Brain microvascular endothelial cell (primary cell): ENCODE data around the gene SHISAL1.

Source experiments
- DNase-seq: peaks from one replicate; pipeline ENCODE4 v3.0.0-alpha.2; 2020
- H3K27ac ChIP-seq: fragments of 250-450 bp; sonication (Bioruptor Pico); 2 replicates; pipeline ENCODE4 v1.5.1; 2020; ENCODE audit warnings: mild to moderate bottlenecking, moderate library complexity
- H3K27me3 ChIP-seq: fragments of 250-450 bp; sonication (Bioruptor Pico); replicated peaks from 2 replicates; pipeline ENCODE4 v1.5.1; 2020; ENCODE audit warnings: mild to moderate bottlenecking
- H3K36me3 ChIP-seq: fragments of 250-450 bp; sonication (Bioruptor Pico); replicated peaks from 2 replicates; pipeline ENCODE4 v1.5.1; 2020; ENCODE audit warnings: mild to moderate bottlenecking
- H3K4me3 ChIP-seq: 2 replicates; pipeline ENCODE4 v1.5.1; 2011; ENCODE audit warnings: low read depth, mild to moderate bottlenecking, control low read depth, low read length, moderate library complexity
- in situ Hi-C: cut with HindIII; loops from 2 replicates; pipeline ENCODE4 v1.10.0; 2017; ENCODE audit warnings: low sequenced_read_pairs, low pct_ligation_motif_present
- TF ChIP-seq, protein P1 (sequence below): IDR thresholded peaks from 2 replicates; pipeline ENCODE4 v1.5.1; 2011; ENCODE audit warnings: low read depth, mild to moderate bottlenecking, moderate library complexity, low read length, control low read depth, inconsistent platforms; ENCODE audit errors: missing control alignments

SHISAL1 gene

GRCh38 chr22:44205516-44206329 lies 107.0 kb downstream of the SHISAL1 start:
- no peak overlapping the region for H3K27ac ChIP-seq
- TF ChIP-seq, protein P1, sequence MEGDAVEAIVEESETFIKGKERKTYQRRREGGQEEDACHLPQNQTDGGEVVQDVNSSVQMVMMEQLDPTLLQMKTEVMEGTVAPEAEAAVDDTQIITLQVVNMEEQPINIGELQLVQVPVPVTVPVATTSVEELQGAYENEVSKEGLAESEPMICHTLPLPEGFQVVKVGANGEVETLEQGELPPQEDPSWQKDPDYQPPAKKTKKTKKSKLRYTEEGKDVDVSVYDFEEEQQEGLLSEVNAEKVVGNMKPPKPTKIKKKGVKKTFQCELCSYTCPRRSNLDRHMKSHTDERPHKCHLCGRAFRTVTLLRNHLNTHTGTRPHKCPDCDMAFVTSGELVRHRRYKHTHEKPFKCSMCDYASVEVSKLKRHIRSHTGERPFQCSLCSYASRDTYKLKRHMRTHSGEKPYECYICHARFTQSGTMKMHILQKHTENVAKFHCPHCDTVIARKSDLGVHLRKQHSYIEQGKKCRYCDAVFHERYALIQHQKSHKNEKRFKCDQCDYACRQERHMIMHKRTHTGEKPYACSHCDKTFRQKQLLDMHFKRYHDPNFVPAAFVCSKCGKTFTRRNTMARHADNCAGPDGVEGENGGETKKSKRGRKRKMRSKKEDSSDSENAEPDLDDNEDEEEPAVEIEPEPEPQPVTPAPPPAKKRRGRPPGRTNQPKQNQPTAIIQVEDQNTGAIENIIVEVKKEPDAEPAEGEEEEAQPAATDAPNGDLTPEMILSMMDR: no peak
- no peak for DNase-seq
- H3K4me3 ChIP-seq: no peak overlapping the region
- in situ Hi-C loops: no loop called here
- H3K36me3 ChIP-seq: no peaks in the 10 kb centered on the region
- no peaks in the 10 kb centered on the region for H3K27me3 ChIP-seq

DNA sequence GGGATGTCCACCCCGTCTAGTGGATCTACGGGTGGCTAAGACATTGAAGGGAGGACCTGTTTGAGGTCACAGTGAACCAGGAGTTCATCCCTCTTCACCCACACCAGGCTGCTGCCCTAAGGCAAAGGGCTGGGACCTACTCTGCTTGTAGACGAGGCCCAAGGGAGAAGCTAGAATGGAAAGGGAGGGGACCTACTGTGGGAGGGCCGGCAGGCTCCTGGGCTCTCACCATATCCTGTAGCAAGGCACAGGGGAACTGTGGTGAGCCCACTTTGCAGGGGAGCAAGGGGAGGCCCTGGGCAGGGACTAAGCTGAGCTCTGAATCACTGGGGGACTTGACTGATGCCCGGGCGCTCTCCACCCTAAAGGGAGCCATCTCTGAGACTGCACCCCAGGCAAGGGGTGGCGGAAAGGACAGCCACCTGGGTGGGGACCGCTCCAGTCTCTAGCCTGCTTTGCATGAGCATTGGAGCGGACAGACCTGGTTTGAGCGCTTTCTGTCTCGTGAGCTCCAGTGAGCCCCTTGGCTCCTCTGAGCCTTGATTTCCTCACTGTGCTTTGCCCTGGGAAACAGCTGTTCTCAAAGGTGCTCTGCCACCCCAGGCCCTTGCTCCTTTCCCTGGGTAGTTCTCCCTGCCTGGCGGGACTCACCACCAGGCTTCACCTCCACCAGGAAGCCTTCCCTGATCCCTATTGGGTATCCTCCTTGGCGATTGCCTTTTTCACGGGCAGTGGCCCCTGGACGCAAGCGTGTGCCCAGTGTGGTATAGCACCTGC lies 107.8 kb downstream of the SHISAL1 start:
- in situ Hi-C loops: no loop called here
- Histone ChIP-seq H3K27ac (no peak overlapping the region), H3K27me3 (no peaks in the 10 kb centered on the region), H3K4me3 (no peak overlapping the region), H3K36me3 (no peaks in the 10 kb centered on the region)
- TF ChIP-seq, protein P1: no peak
- DNase-seq: no peak

DNA sequence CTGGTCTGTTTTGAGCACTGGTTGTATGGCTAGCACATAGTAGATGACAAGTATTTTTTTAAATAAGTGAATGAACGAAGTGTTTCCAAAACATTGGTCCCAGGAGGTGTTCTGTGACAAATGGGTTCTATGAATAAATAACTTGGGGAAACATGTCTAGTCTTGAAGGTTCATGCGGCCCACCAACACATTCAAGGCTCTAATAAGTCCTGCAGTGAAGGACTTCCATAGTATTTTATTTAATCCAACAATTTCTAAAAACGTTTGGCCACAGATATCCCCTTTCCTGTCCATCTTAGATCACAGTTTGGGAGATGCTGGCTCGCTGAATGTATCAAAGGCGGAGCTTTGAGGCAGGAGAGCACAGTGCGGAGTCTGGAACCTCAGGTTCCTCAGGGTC lies 109.5 kb downstream of the SHISAL1 start:
- TF ChIP-seq, protein P1: no peak
- Histone ChIP-seq H3K27ac (no peak overlapping the region), H3K4me3 (no peak overlapping the region), H3K36me3 (no peaks in the 10 kb centered on the region), H3K27me3 (no peaks in the 10 kb centered on the region)
- in situ Hi-C loops: no loop called here
- DNase-seq: no peak

DNA sequence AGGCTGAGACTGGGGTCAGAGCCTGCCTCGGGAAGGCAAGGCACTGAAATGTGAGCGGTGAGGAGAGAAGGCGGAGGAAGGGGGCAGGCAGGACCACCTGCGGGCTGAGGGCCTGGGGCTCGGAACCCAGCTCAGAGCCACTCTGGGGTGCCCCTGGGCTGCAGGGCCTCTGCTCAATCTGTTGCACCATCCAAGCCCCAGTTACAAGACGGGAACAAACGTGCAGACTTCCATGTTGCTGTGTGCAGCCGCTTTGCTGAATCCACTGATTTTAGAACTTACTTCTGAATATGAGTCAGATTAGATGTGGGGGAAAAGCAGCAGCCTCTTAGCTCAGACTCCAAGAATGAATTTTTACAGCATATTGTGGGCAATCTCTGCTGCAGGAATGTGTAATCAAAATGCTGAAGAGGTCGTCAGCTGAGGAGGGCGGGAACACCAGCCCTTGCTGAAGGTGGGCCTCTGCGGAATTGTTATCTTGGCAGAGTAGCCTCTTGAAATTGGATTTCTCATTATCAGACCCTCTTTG lies 110.4 kb downstream of the SHISAL1 start:
- H3K4me3 ChIP-seq: no peak overlapping the region
- DNase-seq: peak; percentile 33
- H3K27ac ChIP-seq: no peak overlapping the region
- TF ChIP-seq, protein P1: no peak
- H3K36me3 ChIP-seq: no peaks in the 10 kb centered on the region
- in situ Hi-C loops: no loop called here
- no peaks in the 10 kb centered on the region for H3K27me3 ChIP-seq

GRCh38 chr22:44201665-44202064 lies 111.1 kb downstream of the SHISAL1 start:
- Histone ChIP-seq H3K27me3 (no peaks in the 10 kb centered on the region), H3K4me3 (no peak overlapping the region), H3K27ac (no peak overlapping the region), H3K36me3 (no peaks in the 10 kb centered on the region)
- in situ Hi-C loops: no loop called here
- DNase-seq: no peak
- TF ChIP-seq, protein P1: no peak
